ENCODE data around the gene ACTA2. TPM values are rescaled to one million over a fixed set of nuclear protein-coding genes. Genes with fewer than 3 reads are reported as not detected.

The ACTA2 gene
- total RNA-seq = 100 to 1,000 TPM in 3 of 4 donors, 10 to 100 TPM in 1; 73.6 to 123 (median 115) TPM

DNA sequence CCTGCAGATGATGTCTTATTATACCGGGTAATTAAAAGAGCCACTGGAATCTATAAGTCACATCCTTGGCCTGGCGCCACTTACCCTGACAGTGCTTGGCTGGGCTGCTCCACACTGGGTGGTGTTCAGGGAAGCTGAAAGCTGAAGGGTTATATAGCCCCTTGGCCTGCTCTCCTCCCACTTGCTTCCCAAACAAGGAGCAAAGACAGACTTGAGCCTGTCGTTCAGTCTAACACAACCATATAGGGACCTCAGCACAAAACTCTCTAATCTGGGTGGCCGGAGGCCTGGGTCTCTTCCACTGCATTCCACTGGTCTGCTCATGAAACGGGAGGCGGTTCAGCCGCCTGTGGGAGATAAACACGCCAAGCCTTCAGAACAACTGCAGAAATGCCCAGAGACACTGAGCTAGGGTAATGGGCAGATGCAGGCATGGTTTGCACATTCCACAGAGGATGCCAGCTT lies at the start of gene ACTA2:
Gene ACTA2 (minus strand): TSS at position 127 of the 465 bp plus-strand sequence. CDS start 3,843 bp downstream, outside the sequence.
- TF ChIP-seq, protein P1, sequence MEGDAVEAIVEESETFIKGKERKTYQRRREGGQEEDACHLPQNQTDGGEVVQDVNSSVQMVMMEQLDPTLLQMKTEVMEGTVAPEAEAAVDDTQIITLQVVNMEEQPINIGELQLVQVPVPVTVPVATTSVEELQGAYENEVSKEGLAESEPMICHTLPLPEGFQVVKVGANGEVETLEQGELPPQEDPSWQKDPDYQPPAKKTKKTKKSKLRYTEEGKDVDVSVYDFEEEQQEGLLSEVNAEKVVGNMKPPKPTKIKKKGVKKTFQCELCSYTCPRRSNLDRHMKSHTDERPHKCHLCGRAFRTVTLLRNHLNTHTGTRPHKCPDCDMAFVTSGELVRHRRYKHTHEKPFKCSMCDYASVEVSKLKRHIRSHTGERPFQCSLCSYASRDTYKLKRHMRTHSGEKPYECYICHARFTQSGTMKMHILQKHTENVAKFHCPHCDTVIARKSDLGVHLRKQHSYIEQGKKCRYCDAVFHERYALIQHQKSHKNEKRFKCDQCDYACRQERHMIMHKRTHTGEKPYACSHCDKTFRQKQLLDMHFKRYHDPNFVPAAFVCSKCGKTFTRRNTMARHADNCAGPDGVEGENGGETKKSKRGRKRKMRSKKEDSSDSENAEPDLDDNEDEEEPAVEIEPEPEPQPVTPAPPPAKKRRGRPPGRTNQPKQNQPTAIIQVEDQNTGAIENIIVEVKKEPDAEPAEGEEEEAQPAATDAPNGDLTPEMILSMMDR (IDR thresholded peaks at IDR 0.05; ENCODE audit: low read depth) = no peak

DNA sequence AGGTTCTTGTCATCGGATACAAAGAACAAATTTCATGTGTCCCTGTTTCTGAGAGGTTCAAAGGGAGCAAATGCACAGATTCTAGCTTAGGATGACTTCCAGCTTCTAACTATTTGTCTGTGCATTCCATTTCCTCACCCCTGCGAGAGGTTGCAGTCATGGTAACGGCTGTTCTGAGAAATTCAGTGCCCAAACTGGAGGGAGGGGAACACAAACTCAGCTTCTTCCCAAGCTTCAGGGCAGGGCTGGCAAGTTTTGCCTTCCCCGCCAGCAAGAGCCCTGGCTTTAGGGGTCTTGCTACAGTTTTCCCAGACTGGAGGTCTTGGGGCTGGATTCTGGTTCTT lies 49.1 kb upstream of the ACTA2 start:
- TF ChIP-seq, protein P1 (IDR thresholded peaks at IDR 0.05; ENCODE audit: low read depth) = no peak

DNA sequence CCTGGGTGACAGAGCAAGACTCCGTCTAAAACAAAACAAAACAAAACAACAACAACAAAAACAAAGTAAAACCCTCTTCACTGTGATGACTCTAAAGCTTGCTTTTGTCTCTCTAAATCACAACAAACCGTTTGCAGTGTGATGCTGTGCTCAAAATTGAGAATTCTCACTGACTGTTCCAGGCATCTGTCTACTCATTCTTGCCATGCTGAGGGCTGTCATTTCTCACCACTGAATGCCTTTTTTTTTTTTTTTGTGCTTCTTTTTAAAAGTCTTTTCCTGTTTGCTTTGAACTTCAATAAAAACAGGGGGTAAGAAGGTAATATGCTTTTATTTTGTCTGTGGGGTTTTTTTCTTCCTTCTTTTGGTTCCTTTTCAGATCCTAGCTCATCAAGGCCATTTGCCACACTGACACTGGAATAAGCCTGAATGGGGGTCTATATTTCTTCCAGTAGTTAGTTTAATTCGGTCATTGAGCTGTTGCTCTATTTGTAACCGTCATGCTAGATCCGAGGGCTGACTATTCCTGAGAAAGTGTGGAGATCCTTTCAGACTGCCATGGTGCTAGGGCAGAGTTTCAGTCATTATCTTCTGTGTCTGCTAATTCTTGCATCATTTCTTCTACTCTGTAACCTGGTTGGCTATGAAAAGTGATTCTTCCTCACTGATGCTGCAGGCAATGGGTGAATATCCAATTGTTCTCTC lies 48.6 kb upstream of the ACTA2 start:
- TF ChIP-seq, protein P1 (IDR thresholded peaks at IDR 0.05; ENCODE audit: low read depth) = no peak

DNA sequence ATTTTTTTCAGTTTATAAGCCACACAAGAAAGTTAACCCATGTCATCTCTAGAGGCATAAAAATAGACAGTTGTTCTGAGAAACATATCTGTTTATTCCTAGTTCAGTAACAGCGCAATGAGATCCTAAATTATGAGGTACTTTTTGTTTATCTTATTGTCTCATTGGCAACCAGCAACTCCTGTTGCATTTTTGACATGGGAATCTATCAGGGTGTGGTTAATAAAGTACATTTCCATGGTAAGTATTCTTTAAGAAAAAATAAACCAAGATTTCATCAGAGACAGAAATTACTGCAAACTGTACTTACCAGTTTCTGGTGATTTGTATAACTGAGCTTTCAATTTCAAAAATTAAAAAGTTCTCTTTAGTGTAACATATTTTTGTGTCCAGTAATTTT lies 47.1 kb upstream of the ACTA2 start:
- TF ChIP-seq, protein P1 (IDR thresholded peaks at IDR 0.05; ENCODE audit: low read depth) = no peak

DNA sequence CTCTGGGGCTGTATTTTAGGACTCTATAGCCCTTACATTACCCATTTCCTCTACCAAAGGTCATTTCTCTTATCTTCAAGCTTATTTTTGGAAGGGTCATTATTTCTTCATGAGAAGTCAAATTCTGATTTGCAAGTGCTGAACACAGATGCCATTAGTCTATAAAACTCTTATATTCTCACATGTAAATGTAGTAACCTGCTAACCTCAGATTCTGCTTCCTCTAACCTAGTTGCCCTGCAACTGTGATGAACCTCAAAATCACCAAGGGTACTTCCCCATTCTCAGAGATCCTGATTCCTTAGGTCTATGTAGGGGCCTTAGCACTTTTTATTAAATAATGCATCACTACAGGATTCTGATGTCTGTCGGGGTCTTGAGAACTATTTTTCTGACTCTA lies 44.4 kb upstream of the ACTA2 start:
- TF ChIP-seq, protein P1 (IDR thresholded peaks at IDR 0.05; ENCODE audit: low read depth) = no peak

DNA sequence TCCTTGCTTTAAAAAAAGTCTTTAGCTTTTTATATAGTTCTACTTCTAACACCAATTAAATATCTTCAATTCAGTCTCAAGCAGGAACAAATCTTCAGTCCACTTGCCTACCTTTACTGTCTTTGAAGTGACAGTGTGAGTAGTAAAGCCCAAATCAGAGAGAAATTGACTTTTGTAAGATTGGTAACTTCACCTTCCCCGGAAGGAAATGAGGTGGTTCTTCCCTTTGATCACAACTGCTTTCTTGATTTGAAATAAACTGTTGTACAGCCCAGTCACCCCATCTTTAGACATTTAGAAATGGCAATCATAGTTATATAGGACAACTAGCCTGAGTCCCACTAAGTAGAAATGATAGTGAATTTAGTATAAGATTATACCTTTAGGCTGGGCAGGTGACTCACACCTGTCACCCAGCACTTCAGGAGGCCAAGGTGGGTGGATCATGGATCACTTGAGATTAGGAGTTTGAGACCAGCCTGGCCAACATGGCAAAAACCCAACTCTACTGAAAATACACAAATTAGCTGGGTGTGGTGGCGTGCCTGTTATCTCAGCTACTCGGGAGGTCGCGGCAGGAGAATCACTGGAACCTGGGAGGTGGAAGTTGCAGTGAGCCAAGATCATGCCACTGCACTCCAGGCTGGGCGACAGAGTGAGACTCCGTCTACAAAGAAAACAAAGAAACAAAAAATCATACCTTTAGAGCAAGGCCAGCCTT lies 42.7 kb upstream of the ACTA2 start:
- TF ChIP-seq, protein P1 (IDR thresholded peaks at IDR 0.05; ENCODE audit: low read depth) = no peak

DNA sequence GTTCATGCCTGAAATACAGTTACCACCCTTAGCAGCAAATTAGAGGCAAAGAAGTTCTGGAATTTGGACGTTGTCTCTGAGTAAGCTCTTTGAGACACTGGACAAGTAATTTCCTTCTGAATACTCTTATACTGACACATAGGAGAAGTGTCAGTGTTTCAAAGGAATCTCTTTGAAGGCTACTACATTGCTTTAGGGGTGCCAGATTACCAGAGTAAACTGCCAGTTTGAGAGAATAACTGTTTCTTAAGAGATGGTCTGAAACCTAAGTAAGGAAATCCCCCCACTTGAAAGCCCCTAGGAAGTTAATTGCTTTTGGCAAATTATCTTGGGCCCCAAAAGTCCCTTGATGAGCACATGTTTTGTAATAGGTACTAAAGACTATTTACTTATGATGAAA lies 41.4 kb upstream of the ACTA2 start:
- TF ChIP-seq, protein P1 (IDR thresholded peaks at IDR 0.05; ENCODE audit: low read depth) = no peak

Measured in subcutaneous adipose tissue (tissue), 4 donors.